HG03280 (cell line): ENCODE measurements around the gene CENPB.
A peak's percentile ranks its signal among the peaks of the same experiment; 100 is the strongest.
"Not testable (repeated sequence)": the region's sequence is repeated elsewhere in the genome, so short reads cannot be mapped to it uniquely, and the experiment has no call there.

Experiments used
- ATAC-seq: cut with Tn5 transposase; IDR thresholded peaks from one replicate; pipeline ENCODE4 v1.9.1; 2021; ENCODE audit warnings: mild to moderate bottlenecking, moderate library complexity; ENCODE audit not compliant: unreplicated experiment

The CENPB gene, protein sequence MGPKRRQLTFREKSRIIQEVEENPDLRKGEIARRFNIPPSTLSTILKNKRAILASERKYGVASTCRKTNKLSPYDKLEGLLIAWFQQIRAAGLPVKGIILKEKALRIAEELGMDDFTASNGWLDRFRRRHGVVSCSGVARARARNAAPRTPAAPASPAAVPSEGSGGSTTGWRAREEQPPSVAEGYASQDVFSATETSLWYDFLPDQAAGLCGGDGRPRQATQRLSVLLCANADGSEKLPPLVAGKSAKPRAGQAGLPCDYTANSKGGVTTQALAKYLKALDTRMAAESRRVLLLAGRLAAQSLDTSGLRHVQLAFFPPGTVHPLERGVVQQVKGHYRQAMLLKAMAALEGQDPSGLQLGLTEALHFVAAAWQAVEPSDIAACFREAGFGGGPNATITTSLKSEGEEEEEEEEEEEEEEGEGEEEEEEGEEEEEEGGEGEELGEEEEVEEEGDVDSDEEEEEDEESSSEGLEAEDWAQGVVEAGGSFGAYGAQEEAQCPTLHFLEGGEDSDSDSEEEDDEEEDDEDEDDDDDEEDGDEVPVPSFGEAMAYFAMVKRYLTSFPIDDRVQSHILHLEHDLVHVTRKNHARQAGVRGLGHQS

GRCh38 chr20:3786665-3787323 lies at the start of gene CENPB:
Gene CENPB (minus strand): TSS chr20:3786740. CDS start chr20:3786483, 257 bp downstream.
- ATAC-seq, result peak; percentile 86

GRCh38 chr20:3836132-3836531 lies 49.6 kb upstream of the CENPB start:
- ATAC-seq, result no peak

GRCh38 chr20:3829891-3830290 lies 43.4 kb upstream of the CENPB start:
- not testable (repeated sequence) for ATAC-seq

DNA sequence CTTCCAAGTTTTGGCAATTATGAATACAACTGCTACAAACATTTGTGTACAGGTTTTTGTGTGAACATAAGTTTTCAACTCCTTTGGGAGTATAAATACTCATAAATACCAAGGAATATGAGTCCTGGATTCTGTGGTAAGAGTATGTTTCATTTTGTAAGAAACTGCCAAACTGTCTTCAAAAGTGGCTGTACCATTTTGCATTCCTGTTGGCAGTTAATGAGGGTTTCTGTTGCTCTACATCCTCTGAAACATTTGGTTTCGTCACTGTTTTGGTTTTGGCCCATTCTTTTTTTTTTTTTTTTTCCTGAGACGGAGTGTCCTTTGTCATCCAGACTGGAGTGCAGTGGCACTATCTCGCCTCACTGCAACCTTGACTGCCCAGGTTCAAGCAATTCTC lies 42.3 kb upstream of the CENPB start:
- no peak for ATAC-seq

DNA sequence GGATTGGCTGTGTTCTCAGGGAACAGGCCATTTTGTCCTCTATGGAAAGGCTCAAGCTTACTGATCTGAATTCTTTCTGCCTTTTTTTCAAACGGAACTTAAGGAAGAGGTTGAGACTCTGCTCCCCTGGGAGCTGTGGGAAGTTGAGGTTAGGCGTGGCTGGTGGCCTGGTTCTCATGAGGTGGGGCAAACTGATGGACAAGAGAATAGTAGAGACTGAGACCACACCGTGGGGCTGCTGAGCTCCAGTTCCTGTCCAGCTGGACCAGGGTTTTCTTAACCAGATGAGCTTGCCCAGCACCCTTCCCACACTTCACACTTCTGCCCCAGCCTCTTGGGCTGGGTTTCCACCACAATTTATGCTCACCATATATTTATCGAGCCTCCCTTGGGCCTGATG lies 39.9 kb upstream of the CENPB start:
- no peak for ATAC-seq

GRCh38 chr20:3825526-3825925 lies 39.0 kb upstream of the CENPB start:
- ATAC-seq, result no peak

- ATAC-seq, result no peak
Measured at GRCh38 chr20:3823881-3824280, 37.3 kb upstream of the CENPB start.

GRCh38 chr20:3821996-3822395 lies 35.5 kb upstream of the CENPB start:
- no peak for ATAC-seq

DNA sequence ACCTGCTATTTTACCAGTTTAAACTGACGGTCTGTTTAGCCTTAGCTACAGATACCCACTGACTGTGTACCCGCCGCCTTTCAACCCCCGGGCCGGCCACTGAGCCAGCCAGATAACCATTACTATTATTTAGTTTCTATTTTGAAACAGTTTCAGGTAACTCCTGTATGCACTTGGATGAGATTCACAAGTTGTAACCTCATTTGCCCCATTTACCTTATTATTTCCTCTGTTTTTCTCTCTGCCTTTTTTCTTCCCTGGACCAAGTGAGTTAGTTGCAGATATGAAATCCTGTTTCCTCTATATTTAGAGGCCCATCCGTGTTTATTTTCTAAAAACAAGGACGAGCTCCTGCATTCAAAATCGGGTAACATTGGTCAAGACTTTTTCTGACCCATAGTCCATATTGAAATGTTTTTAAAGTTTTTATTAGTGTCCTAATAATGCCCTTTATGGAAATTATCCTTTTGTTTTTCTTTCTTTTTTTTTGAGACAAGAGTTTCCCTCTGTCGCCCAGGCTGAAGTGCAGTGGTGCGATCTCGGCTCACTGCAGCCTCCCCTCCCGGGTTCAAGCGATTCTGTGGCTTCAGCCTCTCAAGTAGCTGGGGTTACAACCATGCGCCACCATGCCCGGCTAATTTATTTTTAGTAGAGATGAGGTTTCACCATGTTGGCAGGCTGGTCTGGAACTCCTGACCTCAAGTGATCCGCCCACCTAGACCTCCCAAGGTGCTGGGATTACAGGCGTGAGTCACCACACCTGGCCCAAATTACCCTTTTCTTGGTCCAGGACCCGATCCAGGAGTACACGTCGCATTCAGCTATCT lies 34.6 kb upstream of the CENPB start:
- no peak for ATAC-seq

DNA sequence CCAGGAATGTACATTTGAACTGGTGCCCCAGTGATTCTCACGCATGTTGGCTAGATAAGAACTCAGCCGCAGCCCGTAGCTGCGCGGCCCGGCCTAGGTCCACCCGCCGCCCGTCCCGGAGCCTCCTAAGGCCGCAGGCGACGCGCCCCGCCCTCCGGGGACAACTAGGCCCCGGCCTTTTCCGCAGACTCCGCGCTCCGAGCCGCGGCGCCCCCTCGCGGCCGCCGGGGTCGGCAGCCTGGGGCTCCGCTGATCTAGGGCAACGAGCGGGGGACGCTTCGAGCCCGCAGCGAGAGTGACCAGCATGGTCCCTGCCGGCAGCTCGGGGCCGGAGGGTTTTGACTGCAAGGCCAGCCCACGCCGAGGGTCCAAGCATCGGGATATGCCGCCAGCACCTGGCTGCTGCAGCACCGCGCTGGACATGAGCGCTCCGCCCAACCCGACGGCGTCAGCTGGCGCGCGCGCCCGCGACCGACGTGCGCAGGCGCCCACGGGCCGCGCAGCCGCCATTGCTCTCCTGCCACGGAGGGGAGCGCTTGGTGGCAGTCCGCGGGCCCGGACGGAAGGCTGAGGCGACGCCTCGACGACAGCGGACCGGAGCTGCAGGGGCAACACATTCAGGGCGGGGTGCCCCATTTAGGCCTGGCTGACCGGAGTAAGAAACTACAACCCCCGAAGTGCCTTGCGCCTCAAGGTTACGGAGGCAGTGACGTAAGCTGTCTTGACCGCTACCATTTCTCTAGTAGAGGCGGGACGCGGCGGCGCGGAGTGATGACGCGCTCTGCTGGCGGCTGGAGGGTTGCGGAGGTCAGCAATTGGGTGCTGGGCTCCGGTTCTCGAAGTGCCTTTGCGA lies 33.7 kb upstream of the CENPB start, which contains the start of gene AP5S1:
AP5S1 (plus strand) TSS at position 500 of the 853 bp plus-strand sequence. CDS start 1,571 bp downstream, outside the sequence.
- ATAC-seq, result peak; percentile 80

- no peak for ATAC-seq
Measured at GRCh38 chr20:3819411-3820047, 33.0 kb upstream of the CENPB start.

- ATAC-seq, result no peak
Measured at GRCh38 chr20:3818155-3819151, 31.9 kb upstream of the CENPB start.

- ATAC-seq, result no peak
Measured at GRCh38 chr20:3815703-3816315, 29.3 kb upstream of the CENPB start.

DNA sequence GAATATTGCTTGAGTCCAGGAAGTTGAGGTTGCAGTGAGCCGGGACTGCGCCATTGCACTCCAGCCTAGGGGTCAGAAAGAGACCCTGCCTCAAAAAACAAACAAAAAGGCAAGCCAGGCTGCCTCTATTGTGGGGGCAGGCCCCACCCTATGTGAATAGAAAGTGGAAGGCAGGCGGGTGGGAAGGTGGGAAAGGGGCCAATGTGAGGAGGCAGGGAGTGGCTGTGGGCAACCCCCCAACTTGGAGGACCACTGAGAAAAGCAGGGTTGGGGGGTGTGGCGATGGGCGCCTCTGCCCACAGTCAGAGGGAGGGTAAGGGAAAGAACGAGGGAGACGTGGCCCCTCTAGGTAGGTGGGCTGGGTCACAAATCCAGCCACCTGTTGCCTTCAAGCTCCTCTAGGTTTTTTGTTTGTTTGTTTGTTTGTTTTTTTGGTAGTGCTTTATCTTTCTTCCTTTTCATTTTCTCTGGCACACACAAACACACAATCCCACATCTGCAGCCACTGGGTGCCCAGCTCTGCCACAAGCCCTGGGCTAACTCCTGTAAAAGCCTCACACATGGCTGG lies 28.5 kb upstream of the CENPB start:
- ATAC-seq, result no peak

- ATAC-seq, result no peak
Measured at GRCh38 chr20:3813848-3814581, 27.5 kb upstream of the CENPB start.

DNA sequence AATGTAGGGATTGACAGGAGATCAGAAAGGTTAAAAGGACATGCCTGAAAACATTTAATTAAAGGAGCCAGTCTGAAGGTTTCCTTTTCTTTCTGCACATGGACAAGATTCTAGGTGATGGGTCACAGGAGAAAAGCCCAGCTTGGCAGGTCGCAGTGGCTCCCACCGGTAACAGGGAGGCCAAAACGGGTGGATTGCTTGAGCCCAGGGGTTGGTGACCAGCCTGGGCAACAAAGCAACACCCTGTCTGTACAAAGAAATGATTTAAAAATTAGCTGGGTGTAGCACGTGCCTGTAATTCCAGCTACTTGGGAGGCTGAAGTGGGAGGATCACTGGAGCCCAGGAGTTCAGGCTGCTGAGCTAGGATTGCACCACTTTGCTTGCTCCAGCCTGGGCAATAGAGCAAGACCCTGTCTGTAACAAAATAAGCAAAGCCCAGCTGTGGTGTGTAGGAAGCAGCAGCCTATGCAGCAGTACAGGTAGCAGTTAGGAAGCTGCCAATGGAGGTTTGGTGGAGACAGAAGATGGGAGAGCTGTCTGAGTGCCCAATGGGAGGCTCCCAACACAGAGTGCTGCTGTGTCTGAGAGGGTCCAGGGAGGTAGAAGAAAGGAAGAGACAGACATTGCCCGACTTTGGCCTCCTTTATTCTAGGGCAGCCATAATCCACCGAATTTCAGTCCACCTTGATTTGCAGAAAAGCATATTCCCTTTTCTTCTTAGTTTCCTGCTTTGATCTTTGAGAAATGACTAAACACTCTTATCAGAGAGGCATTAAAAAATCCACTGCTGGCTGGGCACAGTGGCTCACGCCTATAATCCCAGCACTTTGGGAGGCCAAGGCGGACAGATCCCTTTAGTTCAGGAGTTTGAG lies 26.7 kb upstream of the CENPB start:
- no peak for ATAC-seq
